Osteoblast (primary cell): Measurements from ENCODE around the gene SHROOM3. TPM values are rescaled to one million over a fixed set of nuclear protein-coding genes. Genes with fewer than 3 reads are reported as not detected.

Experiments
- DNase-seq: peaks from one replicate; pipeline ENCODE4 v3.0.0; 2011; ENCODE audit warnings: low spot score, mixed read lengths; ENCODE audit not compliant: insufficient read length; ENCODE audit errors: missing footprints
- H2AFZ ChIP-seq: 2 replicates; pipeline ENCODE4 v1.6.0; 2011; ENCODE audit warnings: mild to moderate bottlenecking, low read length
- H3K27ac ChIP-seq: 2 replicates; pipeline ENCODE4 v1.5.1; 2011; ENCODE audit warnings: mild to moderate bottlenecking, low read depth, low read length, moderate library complexity
- H3K27me3 ChIP-seq: 2 replicates; pipeline ENCODE4 v1.6.0; 2012; ENCODE audit warnings: mild to moderate bottlenecking, control low read depth, inconsistent platforms, low read length, moderate library complexity; ENCODE audit not compliant: insufficient read depth
- H3K36me3 ChIP-seq: 2 replicates; pipeline ENCODE4 v1.5.1; 2011; ENCODE audit warnings: mild to moderate bottlenecking, low read length, control low read depth, moderate library complexity; ENCODE audit not compliant: insufficient read depth
- H3K4me1 ChIP-seq: 2 replicates; pipeline ENCODE4 v1.5.1; 2011; ENCODE audit warnings: mild to moderate bottlenecking, low read length, control low read depth, moderate library complexity; ENCODE audit not compliant: insufficient read depth
- H3K4me2 ChIP-seq: 2 replicates; pipeline ENCODE4 v1.6.0; 2011; ENCODE audit warnings: mild to moderate bottlenecking, low read length; ENCODE audit not compliant: insufficient read depth
- H3K4me3 ChIP-seq: fragments of 200-600 bp; sonication (generic); 3 replicates; pipeline ENCODE4 v1.5.1; 2012; ENCODE audit warnings: mild to moderate bottlenecking, low read length, inconsistent platforms; ENCODE audit not compliant: insufficient read depth
- H3K79me2 ChIP-seq: 2 replicates; pipeline ENCODE4 v1.6.0; 2012; ENCODE audit warnings: mild to moderate bottlenecking, low read length, control low read depth, inconsistent platforms; ENCODE audit not compliant: insufficient read depth
- H3K9me3 ChIP-seq: 2 replicates; pipeline ENCODE4 v1.5.1; 2011; ENCODE audit warnings: low read depth, low read length, control low read depth
- H4K20me1 ChIP-seq: 2 replicates; pipeline ENCODE4 v1.6.0; 2012; ENCODE audit warnings: mild to moderate bottlenecking, low read length, control low read depth; ENCODE audit not compliant: insufficient read depth
- CTCF ChIP-seq: IDR thresholded peaks from 2 replicates; pipeline ENCODE4 v1.5.1; 2011; ENCODE audit warnings: mild to moderate bottlenecking, low read depth, low read length, moderate library complexity; ENCODE audit errors: extremely low read depth
- total RNA-seq: library from RNA; depleted of rRNA; stranded (reverse); fragments of >200 nt; gene quantifications from 2 replicates; pipeline ENCODE4 v1.2.3, GENCODE V29; 2012

SHROOM3 gene
- total RNA-seq, 1 donor, result 9.8 TPM

- H3K4me1 ChIP-seq, result peaks cover 57% of the 10 kb centered on the region
- no peaks in the 10 kb centered on the region for H3K9me3 ChIP-seq
- no peak overlapping the region for H3K4me2 ChIP-seq
- H3K4me3 ChIP-seq, result no peak overlapping the region
- H4K20me1 ChIP-seq, result no peaks in the 10 kb centered on the region
- H3K27me3 ChIP-seq, result no peaks in the 10 kb centered on the region
- peaks cover 12% of the 10 kb centered on the region for H3K36me3 ChIP-seq
- no peak overlapping the region for H2AFZ ChIP-seq
- no peaks in the 10 kb centered on the region for H3K79me2 ChIP-seq
- no peak for TF ChIP-seq CTCF
- DNase-seq, result no peak
- peak overlapping the region; percentile 50 for H3K27ac ChIP-seq
Observed at GRCh38 chr4:76755756-76756155, 320.7 kb downstream of the SHROOM3 start.

GRCh38 chr4:76756416-76756815 lies 321.4 kb downstream of the SHROOM3 start:
- Histone ChIP-seq H3K4me3 (no peak overlapping the region), H3K27ac (no peak overlapping the region), H3K4me1 (peaks cover 55% of the 10 kb centered on the region), H3K9me3 (no peaks in the 10 kb centered on the region), H2AFZ (no peak overlapping the region), H3K79me2 (no peaks in the 10 kb centered on the region), H4K20me1 (no peaks in the 10 kb centered on the region), H3K27me3 (no peaks in the 10 kb centered on the region), H3K4me2 (no peak overlapping the region), H3K36me3 (peaks cover 12% of the 10 kb centered on the region)
- no peak for DNase-seq
- no peak for TF ChIP-seq CTCF

- peaks cover 52% of the 10 kb centered on the region for H3K4me1 ChIP-seq
- H3K27me3 ChIP-seq, result no peaks in the 10 kb centered on the region
- peaks cover 12% of the 10 kb centered on the region for H3K36me3 ChIP-seq
- H3K27ac ChIP-seq, result peak overlapping the region; percentile 64
- peak overlapping the region; percentile 8 for H2AFZ ChIP-seq
- H3K4me3 ChIP-seq, result no peak overlapping the region
- no peaks in the 10 kb centered on the region for H3K9me3 ChIP-seq
- no peak for TF ChIP-seq CTCF
- no peak for DNase-seq
- H3K79me2 ChIP-seq, result no peaks in the 10 kb centered on the region
- no peak overlapping the region for H3K4me2 ChIP-seq
- no peaks in the 10 kb centered on the region for H4K20me1 ChIP-seq
Observed at GRCh38 chr4:76757418-76757939, 322.4 kb downstream of the SHROOM3 start.

GRCh38 chr4:76758290-76758882 lies 323.4 kb downstream of the SHROOM3 start:
- H3K4me2 ChIP-seq, result peak overlapping the region; percentile 35
- H3K27ac ChIP-seq, result peak overlapping the region; percentile 64
- H3K9me3 ChIP-seq, result no peaks in the 10 kb centered on the region

More at GRCh38 chr4:76758290-76758882, 323.4 kb downstream of the SHROOM3 start:
- Histone ChIP-seq H2AFZ (peak overlapping the region; percentile 20), H3K79me2 (no peaks in the 10 kb centered on the region), H4K20me1 (no peaks in the 10 kb centered on the region), H3K36me3 (peaks cover 12% of the 10 kb centered on the region), H3K4me3 (no peak overlapping the region), H3K4me1 (peaks cover 44% of the 10 kb centered on the region), H3K27me3 (no peaks in the 10 kb centered on the region)
- DNase-seq, result no peak
- peak; percentile 89 for TF ChIP-seq CTCF
